ENCODE data around the gene SARDH. TPM values are rescaled to one million over a fixed set of nuclear protein-coding genes. Genes with fewer than 3 reads are reported as not detected.

Gene SARDH
- total RNA-seq, 1 donor from 2014 or later: 5.0 TPM

- no peak for DNase-seq (ENCODE audit: low spot score)
- Mint-ChIP-seq H3K27me3 (ENCODE audit: unreplicated experiment) (peaks cover 11% of the 10 kb centered on the region), H3K4me1 (ENCODE audit: unreplicated experiment) (peaks cover 13% of the 10 kb centered on the region), H3K4me3 (ENCODE audit: unreplicated experiment) (no peak overlapping the region), H3K9me3 (ENCODE audit: unreplicated experiment) (no peaks in the 10 kb centered on the region), H3K36me3 (ENCODE audit: low read depth, unreplicated experiment) (no peaks in the 10 kb centered on the region), H3K27ac (ENCODE audit: unreplicated experiment) (no peak overlapping the region)
- TF ChIP-seq CTCF (IDR thresholded peaks at IDR 0.05; ENCODE audit: unreplicated experiment): no peak
These were observed 105.1 kb downstream of the SARDH start for GRCh38 chr9:133632806-133633680.

GRCh38 chr9:133631111-133631510 lies 107.0 kb downstream of the SARDH start:
- no peak for DNase-seq (ENCODE audit: low spot score)
- Mint-ChIP-seq H3K27me3 (ENCODE audit: unreplicated experiment) (peaks cover 11% of the 10 kb centered on the region), H3K36me3 (ENCODE audit: low read depth, unreplicated experiment) (peaks cover 3% of the 10 kb centered on the region), H3K4me1 (ENCODE audit: unreplicated experiment) (peaks cover 13% of the 10 kb centered on the region), H3K27ac (ENCODE audit: unreplicated experiment) (no peak overlapping the region), H3K4me3 (ENCODE audit: unreplicated experiment) (no peak overlapping the region), H3K9me3 (ENCODE audit: unreplicated experiment) (peaks cover 5% of the 10 kb centered on the region)
- no peak for TF ChIP-seq CTCF (IDR thresholded peaks at IDR 0.05; ENCODE audit: unreplicated experiment)

- H3K27ac Mint-ChIP-seq (ENCODE audit: unreplicated experiment): no peak overlapping the region
- H3K27me3 Mint-ChIP-seq (ENCODE audit: unreplicated experiment): peaks cover 11% of the 10 kb centered on the region
- H3K4me3 Mint-ChIP-seq (ENCODE audit: unreplicated experiment): no peak overlapping the region
- H3K4me1 Mint-ChIP-seq (ENCODE audit: unreplicated experiment): peaks cover 6% of the 10 kb centered on the region
- no peak for DNase-seq (ENCODE audit: low spot score)
- TF ChIP-seq CTCF (IDR thresholded peaks at IDR 0.05; ENCODE audit: unreplicated experiment): no peak
- H3K36me3 Mint-ChIP-seq (ENCODE audit: low read depth, unreplicated experiment): peaks cover 12% of the 10 kb centered on the region
- peaks cover 7% of the 10 kb centered on the region for H3K9me3 Mint-ChIP-seq (ENCODE audit: unreplicated experiment)
These were observed 108.7 kb downstream of the SARDH start for GRCh38 chr9:133629221-133630110.

GRCh38 chr9:133628766-133629165 lies 109.4 kb downstream of the SARDH start:
- H3K4me1 Mint-ChIP-seq (ENCODE audit: unreplicated experiment): peaks cover 3% of the 10 kb centered on the region
- H3K4me3 Mint-ChIP-seq (ENCODE audit: unreplicated experiment): no peak overlapping the region
- TF ChIP-seq CTCF (IDR thresholded peaks at IDR 0.05; ENCODE audit: unreplicated experiment): no peak
- peaks cover 12% of the 10 kb centered on the region for H3K36me3 Mint-ChIP-seq (ENCODE audit: low read depth, unreplicated experiment)
- peaks cover 7% of the 10 kb centered on the region for H3K9me3 Mint-ChIP-seq (ENCODE audit: unreplicated experiment)
- H3K27me3 Mint-ChIP-seq (ENCODE audit: unreplicated experiment): peaks cover 10% of the 10 kb centered on the region
- no peak for DNase-seq (ENCODE audit: low spot score)
- H3K27ac Mint-ChIP-seq (ENCODE audit: unreplicated experiment): no peak overlapping the region
